ENCODE results near the gene EN1. TPM values are rescaled to one million over a fixed set of nuclear protein-coding genes. Genes with fewer than 3 reads are reported as not detected.

Gene EN1
- total RNA-seq, 4 donors from 2014 or later = not detected

- Histone ChIP-seq H3K4me1 (peaks cover 0 to 12% of the 10 kb centered on the region in 2 donors), H3K27me3 (peaks cover 4 to 55% of the 10 kb centered on the region in 2 donors), H3K36me3 (no peaks in the 10 kb centered on the region), H3K27ac (no peak overlapping the region), H3K9me3 (no peaks in the 10 kb centered on the region), H3K4me3 (no peak overlapping the region)
- no peak for DNase-seq
- intact Hi-C loops (cut with DNase I; ENCODE audit: low total_unique reads) = no loop called here
- no peak for TF ChIP-seq POLR2A (IDR thresholded peaks at IDR 0.05)
- TF ChIP-seq, protein P1, sequence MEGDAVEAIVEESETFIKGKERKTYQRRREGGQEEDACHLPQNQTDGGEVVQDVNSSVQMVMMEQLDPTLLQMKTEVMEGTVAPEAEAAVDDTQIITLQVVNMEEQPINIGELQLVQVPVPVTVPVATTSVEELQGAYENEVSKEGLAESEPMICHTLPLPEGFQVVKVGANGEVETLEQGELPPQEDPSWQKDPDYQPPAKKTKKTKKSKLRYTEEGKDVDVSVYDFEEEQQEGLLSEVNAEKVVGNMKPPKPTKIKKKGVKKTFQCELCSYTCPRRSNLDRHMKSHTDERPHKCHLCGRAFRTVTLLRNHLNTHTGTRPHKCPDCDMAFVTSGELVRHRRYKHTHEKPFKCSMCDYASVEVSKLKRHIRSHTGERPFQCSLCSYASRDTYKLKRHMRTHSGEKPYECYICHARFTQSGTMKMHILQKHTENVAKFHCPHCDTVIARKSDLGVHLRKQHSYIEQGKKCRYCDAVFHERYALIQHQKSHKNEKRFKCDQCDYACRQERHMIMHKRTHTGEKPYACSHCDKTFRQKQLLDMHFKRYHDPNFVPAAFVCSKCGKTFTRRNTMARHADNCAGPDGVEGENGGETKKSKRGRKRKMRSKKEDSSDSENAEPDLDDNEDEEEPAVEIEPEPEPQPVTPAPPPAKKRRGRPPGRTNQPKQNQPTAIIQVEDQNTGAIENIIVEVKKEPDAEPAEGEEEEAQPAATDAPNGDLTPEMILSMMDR (IDR thresholded peaks at IDR 0.05) = no peak
These were observed 11.8 kb upstream of the EN1 start for GRCh38 chr2:118859157-118859770.

- Histone ChIP-seq H3K4me3 (no peak overlapping the region), H3K4me1 (peaks cover 0 to 12% of the 10 kb centered on the region in 2 donors), H3K36me3 (no peaks in the 10 kb centered on the region), H3K27me3 (peaks cover 4 to 62% of the 10 kb centered on the region in 2 donors), H3K27ac (no peak overlapping the region), H3K9me3 (no peaks in the 10 kb centered on the region)
- TF ChIP-seq, protein P1 (IDR thresholded peaks at IDR 0.05) = no peak
- no peak for TF ChIP-seq POLR2A (IDR thresholded peaks at IDR 0.05)
- DNase-seq = no peak
- intact Hi-C loops (cut with DNase I; ENCODE audit: low total_unique reads) = no loop called here
These were observed 11.2 kb upstream of the EN1 start for GRCh38 chr2:118858485-118859156.

DNA sequence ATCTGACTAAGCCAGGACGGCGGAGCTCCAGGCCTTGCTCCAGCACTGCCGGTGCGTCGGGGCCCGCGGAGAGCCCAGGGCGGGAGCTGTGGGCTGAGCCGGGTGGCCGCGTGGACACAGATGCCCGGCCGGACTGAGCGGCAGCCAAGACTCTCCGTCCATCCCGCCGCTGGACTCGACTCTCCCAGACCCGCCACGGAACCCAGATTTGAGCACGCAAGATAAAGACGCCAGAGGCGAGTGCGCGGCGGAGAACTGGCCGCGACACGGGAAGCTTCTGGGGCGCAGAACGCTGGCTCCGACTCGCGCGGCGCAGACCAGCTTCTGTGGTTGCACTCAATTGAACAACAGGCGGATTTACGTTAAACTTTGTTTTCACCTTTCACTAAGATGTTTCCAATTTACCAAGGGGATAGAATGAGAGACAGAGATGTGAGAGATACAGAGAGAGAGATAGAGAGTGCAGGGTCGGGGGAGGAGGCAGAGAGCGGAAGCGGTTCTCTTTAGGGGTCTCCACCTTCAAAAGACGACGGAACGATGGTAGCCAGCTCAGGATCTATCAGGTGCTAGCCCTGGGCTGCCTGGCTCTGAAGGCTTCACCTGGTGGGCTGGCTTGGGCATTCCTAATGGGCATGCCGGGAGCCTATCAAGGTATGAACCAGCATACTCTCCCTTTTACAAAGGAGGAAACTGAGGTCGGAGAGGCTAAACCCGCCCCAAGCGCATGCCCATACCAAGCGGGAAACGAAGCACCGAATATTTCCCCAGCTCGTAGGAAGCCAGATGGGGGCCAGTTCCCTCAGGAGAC, 10.4 kb upstream of the EN1 start:
- TF ChIP-seq POLR2A (IDR thresholded peaks at IDR 0.05) = no peak
- TF ChIP-seq, protein P1 (IDR thresholded peaks at IDR 0.05) = no peak
- Histone ChIP-seq H3K4me1 (peaks cover 0 to 12% of the 10 kb centered on the region in 2 donors), H3K9me3 (no peaks in the 10 kb centered on the region), H3K27ac (no peak overlapping the region), H3K27me3 (peaks cover 4 to 69% of the 10 kb centered on the region in 2 donors), H3K4me3 (no peak overlapping the region), H3K36me3 (no peaks in the 10 kb centered on the region)
- DNase-seq = no peak
- intact Hi-C loops (cut with DNase I; ENCODE audit: low total_unique reads) = no loop called here

DNA sequence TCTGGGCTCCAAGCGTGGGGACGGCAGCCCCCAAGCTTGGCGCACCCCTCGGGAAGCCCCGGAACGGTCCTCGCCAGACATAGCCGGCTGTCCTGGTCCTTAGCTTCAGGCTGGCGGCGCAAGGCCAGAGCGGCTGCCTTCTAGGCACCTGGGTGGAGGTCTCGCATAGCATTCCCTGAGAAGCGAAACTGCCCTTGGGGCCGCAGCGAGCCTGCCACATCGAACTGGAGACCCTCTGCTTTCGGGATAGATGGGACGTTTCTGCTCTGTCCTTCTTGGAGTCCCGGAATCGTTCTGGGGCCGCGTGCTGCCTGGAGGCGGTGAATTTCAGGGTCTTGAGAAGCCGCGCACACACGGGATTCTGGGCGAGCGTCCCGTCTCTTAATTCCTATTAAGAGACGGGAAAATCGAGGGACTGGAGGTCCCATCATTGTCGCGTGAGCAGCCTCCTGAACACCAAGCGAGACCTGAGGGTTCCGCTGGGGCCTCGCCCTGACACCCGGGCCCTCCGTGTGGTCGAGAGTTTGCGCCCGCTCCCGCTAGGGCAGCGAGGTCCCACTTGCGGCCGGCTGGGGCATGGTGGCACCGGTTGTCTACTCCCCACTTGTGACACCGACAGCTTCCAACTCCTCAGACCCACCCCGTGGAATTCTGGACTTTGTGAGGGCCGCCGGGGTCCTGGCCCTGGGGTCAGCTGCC, 9.7 kb upstream of the EN1 start:
- no peak overlapping the region for H3K27ac ChIP-seq
- peaks cover 4 to 77% of the 10 kb centered on the region in 2 donors for H3K27me3 ChIP-seq
- H3K4me3 ChIP-seq = no peak overlapping the region
- H3K4me1 ChIP-seq = peaks cover 0 to 12% of the 10 kb centered on the region in 2 donors
- TF ChIP-seq, protein P1 (IDR thresholded peaks at IDR 0.05) = no peak
- no peaks in the 10 kb centered on the region for H3K36me3 ChIP-seq
- no peak for DNase-seq
- intact Hi-C loops (cut with DNase I; ENCODE audit: low total_unique reads) = no loop called here
- H3K9me3 ChIP-seq = no peaks in the 10 kb centered on the region
